ENCODE data around the gene ADH4.
"Not testable (repeated sequence)": the region's sequence is repeated elsewhere in the genome, so short reads cannot be mapped to it uniquely, and the experiment has no call there.

The ADH4 gene

GRCh38 chr4:99126376-99126775 is 17.7 kb downstream of the ADH4 start:
- TF ChIP-seq TAF1 (IDR thresholded peaks at IDR 0.05; ENCODE audit: borderline replicate concordance, low read depth, low read length) = no peak
- FAIRE-seq = no peak

GRCh38 chr4:99121008-99121407 is 23.1 kb downstream of the ADH4 start:
- no peak for DNase-seq (ENCODE audit: insufficient read length)
- FAIRE-seq = no peak
- TF ChIP-seq POLR2AphosphoS5 (IDR thresholded peaks at IDR 0.05; ENCODE audit: low read depth, low read length) (no peak), TAF1 (IDR thresholded peaks at IDR 0.05; ENCODE audit: borderline replicate concordance, low read depth, low read length) (no peak), POLR2A (IDR thresholded peaks at IDR 0.05; ENCODE audit: low read depth, low read length) (no peak)

More at GRCh38 chr4:99126376-99126775, 17.7 kb downstream of the ADH4 start:
- DNase-seq (ENCODE audit: insufficient read length) = no peak

- TF ChIP-seq TAF1 (IDR thresholded peaks at IDR 0.05; ENCODE audit: borderline replicate concordance, low read depth, low read length) = no peak
- no peak for TF ChIP-seq POLR2A (IDR thresholded peaks at IDR 0.05; ENCODE audit: low read depth, low read length)
- no peak for TF ChIP-seq POLR2AphosphoS5 (IDR thresholded peaks at IDR 0.05; ENCODE audit: low read depth, low read length)
- FAIRE-seq (no peak), DNase-seq (ENCODE audit: insufficient read length) (no peak)
Observed at GRCh38 chr4:99120501-99120900, 23.6 kb downstream of the ADH4 start.

- TF ChIP-seq POLR2A (IDR thresholded peaks at IDR 0.05; ENCODE audit: low read depth, low read length) (no peak), POLR2AphosphoS5 (IDR thresholded peaks at IDR 0.05; ENCODE audit: low read depth, low read length) (no peak), TAF1 (IDR thresholded peaks at IDR 0.05; ENCODE audit: borderline replicate concordance, low read depth, low read length) (no peak)
- DNase-seq (ENCODE audit: insufficient read length) = no peak
- no peak for FAIRE-seq
Observed at GRCh38 chr4:99117876-99118693, 26.0 kb downstream of the ADH4 start.

GRCh38 chr4:99117122-99117841 is 26.8 kb downstream of the ADH4 start:
- FAIRE-seq; DNase-seq (ENCODE audit: insufficient read length): not testable (repeated sequence)

GRCh38 chr4:99109286-99109685 is 34.8 kb downstream of the ADH4 start:
- FAIRE-seq; DNase-seq (ENCODE audit: insufficient read length): not testable (repeated sequence)

GRCh38 chr4:99104153-99104552 is 39.9 kb downstream of the ADH4 start:
- FAIRE-seq = no peak
- no peak for DNase-seq (ENCODE audit: insufficient read length)
- TF ChIP-seq POLR2AphosphoS5 (IDR thresholded peaks at IDR 0.05; ENCODE audit: low read depth, low read length) = no peak
- no peak for TF ChIP-seq TAF1 (IDR thresholded peaks at IDR 0.05; ENCODE audit: borderline replicate concordance, low read depth, low read length)
- TF ChIP-seq POLR2A (IDR thresholded peaks at IDR 0.05; ENCODE audit: low read depth, low read length) = no peak

GRCh38 chr4:99103166-99103565 is 40.9 kb downstream of the ADH4 start:
- DNase-seq (ENCODE audit: insufficient read length) (no peak), FAIRE-seq (no peak)
- no peak for TF ChIP-seq POLR2AphosphoS5 (IDR thresholded peaks at IDR 0.05; ENCODE audit: low read depth, low read length)
- no peak for TF ChIP-seq POLR2A (IDR thresholded peaks at IDR 0.05; ENCODE audit: low read depth, low read length)
- TF ChIP-seq TAF1 (IDR thresholded peaks at IDR 0.05; ENCODE audit: borderline replicate concordance, low read depth, low read length) = no peak

GRCh38 chr4:99102634-99103033 is 41.5 kb downstream of the ADH4 start:
- TF ChIP-seq POLR2AphosphoS5 (IDR thresholded peaks at IDR 0.05; ENCODE audit: low read depth, low read length) (no peak), POLR2A (IDR thresholded peaks at IDR 0.05; ENCODE audit: low read depth, low read length) (no peak), TAF1 (IDR thresholded peaks at IDR 0.05; ENCODE audit: borderline replicate concordance, low read depth, low read length) (no peak)
- no peak for FAIRE-seq

GRCh38 chr4:99100876-99101275 is 43.2 kb downstream of the ADH4 start:
- TF ChIP-seq TAF1 (IDR thresholded peaks at IDR 0.05; ENCODE audit: borderline replicate concordance, low read depth, low read length) (no peak), POLR2A (IDR thresholded peaks at IDR 0.05; ENCODE audit: low read depth, low read length) (no peak), POLR2AphosphoS5 (IDR thresholded peaks at IDR 0.05; ENCODE audit: low read depth, low read length) (no peak)
- DNase-seq (ENCODE audit: insufficient read length) (no peak), FAIRE-seq (no peak)

More at GRCh38 chr4:99102634-99103033, 41.5 kb downstream of the ADH4 start:
- no peak for DNase-seq (ENCODE audit: insufficient read length)

GRCh38 chr4:99099814-99100213 is 44.3 kb downstream of the ADH4 start:
- DNase-seq (ENCODE audit: insufficient read length); FAIRE-seq: not testable (repeated sequence)

GRCh38 chr4:99099311-99099710 is 44.8 kb downstream of the ADH4 start:
- DNase-seq (ENCODE audit: insufficient read length) = no peak
- no peak for FAIRE-seq
- TF ChIP-seq TAF1 (IDR thresholded peaks at IDR 0.05; ENCODE audit: borderline replicate concordance, low read depth, low read length) (no peak), POLR2A (IDR thresholded peaks at IDR 0.05; ENCODE audit: low read depth, low read length) (no peak)

- DNase-seq (ENCODE audit: insufficient read length) = not testable (repeated sequence)
Observed at GRCh38 chr4:99091841-99092240, 52.3 kb downstream of the ADH4 start.

More at GRCh38 chr4:99091841-99092240, 52.3 kb downstream of the ADH4 start:
- not testable (repeated sequence) for FAIRE-seq
